NT2/D1 (cell line): ENCODE data around the gene TTLL1.

Source experiments
- DNase-seq: peaks from one replicate; pipeline ENCODE4 v3.0.0-alpha.2; 2011; ENCODE audit warnings: low read depth, low spot score
- H3K27me3 ChIP-seq: 2 replicates; pipeline ENCODE4 v1.6.0; 2011; ENCODE audit warnings: mild to moderate bottlenecking; ENCODE audit not compliant: insufficient read length, insufficient read depth
- H3K36me3 ChIP-seq: 2 replicates; pipeline ENCODE4 v1.6.1; 2011; ENCODE audit warnings: mild to moderate bottlenecking, low read length, mixed read lengths; ENCODE audit not compliant: insufficient read depth, insufficient read length
- H3K4me1 ChIP-seq: 2 replicates; pipeline ENCODE4 v1.5.1; 2011; ENCODE audit not compliant: insufficient read depth, insufficient read length
- H3K4me3 ChIP-seq: 2 replicates; pipeline ENCODE4 v1.5.1; 2011; ENCODE audit warnings: low read depth; ENCODE audit not compliant: insufficient read length
- H3K9ac ChIP-seq: 2 replicates; pipeline ENCODE4 v1.6.0; 2011; ENCODE audit warnings: low read depth; ENCODE audit not compliant: insufficient read length
- H3K9me3 ChIP-seq: 2 replicates; pipeline ENCODE4 v1.5.1; 2011; ENCODE audit warnings: mild to moderate bottlenecking, low read length; ENCODE audit not compliant: insufficient read depth
- SUZ12 ChIP-seq: IDR thresholded peaks from 2 replicates; pipeline ENCODE4 v1.6.1; 2011; ENCODE audit not compliant: insufficient read length, insufficient read depth; ENCODE audit errors: extremely low read depth
- YY1 ChIP-seq: IDR thresholded peaks from 2 replicates; pipeline ENCODE4 v1.6.1; 2011; ENCODE audit not compliant: insufficient read length, insufficient read depth
- ZNF274 ChIP-seq: IDR thresholded peaks from 2 replicates; pipeline ENCODE4 v1.6.1; 2011; ENCODE audit warnings: mild to moderate bottlenecking, low read depth, low read length

The TTLL1 gene

GRCh38 chr22:43085658-43086606 lies 3.3 kb downstream of the TTLL1 start:
- Histone ChIP-seq H3K4me3 (no peak overlapping the region), H3K9ac (no peak overlapping the region), H3K36me3 (peaks cover 2% of the 10 kb centered on the region), H3K4me1 (no peaks in the 10 kb centered on the region), H3K9me3 (no peaks in the 10 kb centered on the region), H3K27me3 (no peaks in the 10 kb centered on the region)
- DNase-seq: no peak
- TF ChIP-seq SUZ12: no peak
- no peak for TF ChIP-seq ZNF274
- no peak for TF ChIP-seq YY1

GRCh38 chr22:43081968-43082367 lies 7.2 kb downstream of the TTLL1 start:
- no peak overlapping the region for H3K4me3 ChIP-seq
- DNase-seq: no peak
- H3K9ac ChIP-seq: no peak overlapping the region
- TF ChIP-seq YY1: no peak
- no peak for TF ChIP-seq SUZ12
- TF ChIP-seq ZNF274: no peak
- no peaks in the 10 kb centered on the region for H3K9me3 ChIP-seq
- H3K36me3 ChIP-seq: peaks cover 2% of the 10 kb centered on the region
- no peaks in the 10 kb centered on the region for H3K27me3 ChIP-seq
- no peaks in the 10 kb centered on the region for H3K4me1 ChIP-seq

- Histone ChIP-seq H3K4me3 (no peak overlapping the region), H3K4me1 (no peaks in the 10 kb centered on the region), H3K9ac (no peak overlapping the region), H3K9me3 (no peaks in the 10 kb centered on the region), H3K36me3 (peaks cover under 1% of the 10 kb centered on the region), H3K27me3 (no peaks in the 10 kb centered on the region)
- no peak for DNase-seq
- no peak for TF ChIP-seq YY1
- no peak for TF ChIP-seq ZNF274
- TF ChIP-seq SUZ12: no peak
Observed at GRCh38 chr22:43080616-43081015, 8.6 kb downstream of the TTLL1 start.

GRCh38 chr22:43079742-43080141 lies 9.4 kb downstream of the TTLL1 start:
- Histone ChIP-seq H3K4me3 (no peak overlapping the region), H3K9me3 (no peaks in the 10 kb centered on the region), H3K27me3 (no peaks in the 10 kb centered on the region), H3K9ac (no peak overlapping the region), H3K4me1 (no peaks in the 10 kb centered on the region), H3K36me3 (no peaks in the 10 kb centered on the region)
- DNase-seq: no peak
- TF ChIP-seq SUZ12 (no peak), YY1 (no peak), ZNF274 (no peak)

- no peaks in the 10 kb centered on the region for H3K9me3 ChIP-seq
- no peaks in the 10 kb centered on the region for H3K4me1 ChIP-seq
- no peak overlapping the region for H3K4me3 ChIP-seq
- H3K27me3 ChIP-seq: no peaks in the 10 kb centered on the region
- no peak for DNase-seq
- H3K9ac ChIP-seq: no peak overlapping the region
- H3K36me3 ChIP-seq: no peaks in the 10 kb centered on the region
- TF ChIP-seq YY1: no peak
- no peak for TF ChIP-seq SUZ12
- no peak for TF ChIP-seq ZNF274
Observed at GRCh38 chr22:43078522-43078921, 10.7 kb downstream of the TTLL1 start.

- no peak for DNase-seq
Observed at GRCh38 chr22:43077121-43077877, 11.9 kb downstream of the TTLL1 start.

GRCh38 chr22:43066844-43067385 lies 22.3 kb downstream of the TTLL1 start:
- TF ChIP-seq ZNF274: no peak
- TF ChIP-seq SUZ12: no peak
- TF ChIP-seq YY1: no peak
- H3K36me3 ChIP-seq: peaks cover 3% of the 10 kb centered on the region
- H3K4me3 ChIP-seq: no peak overlapping the region
- H3K9me3 ChIP-seq: no peaks in the 10 kb centered on the region
- H3K27me3 ChIP-seq: no peaks in the 10 kb centered on the region
- H3K9ac ChIP-seq: no peak overlapping the region
- DNase-seq: no peak
- no peaks in the 10 kb centered on the region for H3K4me1 ChIP-seq

More at GRCh38 chr22:43077121-43077877, 11.9 kb downstream of the TTLL1 start:
- no peak overlapping the region for H3K9ac ChIP-seq
- no peaks in the 10 kb centered on the region for H3K27me3 ChIP-seq
- no peaks in the 10 kb centered on the region for H3K9me3 ChIP-seq
- H3K36me3 ChIP-seq: no peaks in the 10 kb centered on the region
- no peak overlapping the region for H3K4me3 ChIP-seq
- TF ChIP-seq ZNF274 (no peak), SUZ12 (no peak), YY1 (no peak)
- H3K4me1 ChIP-seq: no peaks in the 10 kb centered on the region
